Mesendoderm (in vitro differentiated cells): ENCODE results near the gene LIPT1.
A peak's percentile ranks its signal among the peaks of the same experiment; 100 is the strongest.

Experiments used
- DNase-seq: peaks from one replicate; pipeline ENCODE4 v3.0.0; 2013
- H2AK5ac ChIP-seq: 2 replicates; pipeline ENCODE4 v1.6.1; 2013; ENCODE audit warnings: low read length, inconsistent platforms
- H2BK120ac ChIP-seq: 2 replicates; pipeline ENCODE4 v1.6.1; 2013; ENCODE audit warnings: low read depth, mild to moderate bottlenecking, low read length, moderate library complexity, mixed read lengths
- H2BK15ac ChIP-seq: replicated peaks from 2 replicates; pipeline ENCODE4 v1.6.1; 2013; ENCODE audit warnings: low read depth, mild to moderate bottlenecking, moderate library complexity
- H2BK5ac ChIP-seq: 2 replicates; pipeline ENCODE4 v1.6.1; 2013; ENCODE audit warnings: low read length, inconsistent platforms
- H3K18ac ChIP-seq: 2 replicates; pipeline ENCODE4 v1.6.1; 2013; ENCODE audit warnings: mild to moderate bottlenecking, low read length, mixed read lengths
- H3K23ac ChIP-seq: one replicate; pipeline ENCODE4 v1.6.1; 2013; ENCODE audit warnings: low read length
- H3K27ac ChIP-seq: 2 replicates; pipeline ENCODE4 v1.5.1; 2013; ENCODE audit warnings: low read depth, mild to moderate bottlenecking, inconsistent platforms, low read length, moderate library complexity
- H3K27me3 ChIP-seq: 2 replicates; pipeline ENCODE4 v1.6.1; 2013; ENCODE audit warnings: low read length, control low read depth, mild to moderate bottlenecking, inconsistent platforms; ENCODE audit not compliant: insufficient read depth, poor library complexity
- H3K36me3 ChIP-seq: 2 replicates; pipeline ENCODE4 v1.6.1; 2013; ENCODE audit warnings: low read length, inconsistent platforms; ENCODE audit not compliant: control insufficient read depth, insufficient read depth
- H3K4ac ChIP-seq: one replicate; pipeline ENCODE4 v1.6.1; 2013; ENCODE audit warnings: low read depth, mild to moderate bottlenecking, low read length, moderate library complexity
- H3K4me1 ChIP-seq: 2 replicates; pipeline ENCODE4 v1.6.1; 2013; ENCODE audit warnings: low read depth, low read length, inconsistent platforms; ENCODE audit not compliant: control insufficient read depth
- H3K4me2 ChIP-seq: 2 replicates; pipeline ENCODE4 v1.6.1; 2013; ENCODE audit warnings: low read length
- H3K4me3 ChIP-seq: 2 replicates; pipeline ENCODE4 v1.5.1; 2013; ENCODE audit warnings: mild to moderate bottlenecking, low read length
- H3K56ac ChIP-seq: one replicate; pipeline ENCODE4 v1.6.1; 2013; ENCODE audit warnings: low read length
- H3K79me1 ChIP-seq: 2 replicates; pipeline ENCODE4 v1.6.1; 2013; ENCODE audit warnings: low read length, inconsistent platforms
- H3K79me2 ChIP-seq: 2 replicates; pipeline ENCODE4 v1.6.1; 2013; ENCODE audit warnings: mild to moderate bottlenecking, low read length; ENCODE audit not compliant: control insufficient read depth, insufficient read depth
- H3K9ac ChIP-seq: 2 replicates; pipeline ENCODE4 v1.6.1; 2013; ENCODE audit warnings: low read length, inconsistent platforms
- H4K5ac ChIP-seq: one replicate; pipeline ENCODE4 v1.6.1; 2013; ENCODE audit warnings: low read length
- H4K8ac ChIP-seq: one replicate; pipeline ENCODE4 v1.6.1; 2013; ENCODE audit warnings: low read depth, mild to moderate bottlenecking, control low read depth, low read length, moderate library complexity
- WGBS: extraction: QIAGEN DNeasy Blood & Tissue Kit; methylation state at CpG from one replicate; pipeline ENCODE4 v1.1.7; 2013; ENCODE audit warnings: low lambda C conversion rate, missing lambda C conversion rate; ENCODE audit not compliant: insufficient coverage; ENCODE audit errors: extremely low coverage; 5-methylcytosine and 5-hydroxymethylcytosine counted together

The LIPT1 gene

DNA sequence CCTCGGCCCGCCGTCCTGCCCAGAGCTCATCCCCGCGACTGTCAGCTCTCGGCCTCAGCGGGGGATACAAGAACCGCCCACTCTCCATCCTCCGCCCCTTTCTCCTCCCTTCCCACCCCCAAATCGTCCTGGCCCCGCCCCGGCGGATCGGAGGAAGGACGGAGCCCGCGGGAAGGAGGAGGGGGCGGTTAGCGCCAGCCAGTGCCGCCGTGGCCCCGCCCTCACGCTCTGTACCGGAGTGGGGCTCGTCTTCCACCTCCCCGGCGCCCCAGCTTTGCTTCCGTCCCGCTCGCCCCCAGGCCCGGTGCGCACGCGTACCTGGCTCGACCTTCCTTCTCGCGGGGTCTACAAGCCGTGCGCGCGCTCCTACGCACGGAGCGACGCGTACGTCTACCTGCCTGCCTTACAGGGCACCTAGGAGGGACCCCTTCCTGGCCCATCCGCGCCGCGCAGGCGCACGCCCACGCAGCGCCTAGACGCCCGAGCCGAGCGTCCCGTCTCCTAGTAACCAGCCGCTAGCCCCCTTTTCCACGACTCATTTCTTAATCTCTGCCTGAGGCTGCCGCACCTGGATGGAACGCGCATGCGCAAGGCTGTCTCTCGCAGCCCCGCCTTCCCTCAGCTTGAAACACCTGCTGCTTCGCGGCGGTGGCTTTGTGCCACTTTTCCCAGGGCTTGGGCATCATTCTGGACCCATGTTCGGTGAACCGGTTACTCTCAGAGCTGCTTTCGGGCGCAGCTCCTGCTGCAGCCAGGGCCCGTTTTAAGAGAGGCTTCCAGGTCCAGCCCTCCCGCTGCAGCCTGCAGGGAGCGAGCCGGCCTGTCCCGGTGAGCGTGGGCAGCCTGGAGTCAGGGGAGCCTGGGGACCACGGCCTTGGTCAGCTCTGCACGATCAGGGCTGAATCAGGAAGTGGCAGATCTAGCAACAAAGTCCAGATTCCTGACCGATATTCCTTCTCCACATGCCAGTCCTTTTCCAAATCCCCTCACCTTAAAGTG lies 13.4 kb upstream of the LIPT1 start, which contains the start of gene C2orf15:
C2orf15 (plus strand) TSS at position 598 of the 999 bp plus-strand sequence. CDS start 8,852 bp downstream, outside the sequence.
- Histone ChIP-seq H3K56ac (peak within 1 kb of the TSS; percentile 90), H3K4ac (no peak within 1 kb of the TSS), H4K5ac (no peak within 1 kb of the TSS), H3K18ac (no peak within 1 kb of the TSS), H3K27me3 (no peaks in the 10 kb centered on the region), H3K9ac (peak within 1 kb of the TSS; percentile 78), H3K4me1 (no peaks in the 10 kb centered on the region), H3K79me1 (no peaks in the 10 kb centered on the region), H2BK5ac (no peak within 1 kb of the TSS), H4K8ac (no peak within 1 kb of the TSS), H3K23ac (no peak within 1 kb of the TSS), H3K4me2 (peak within 1 kb of the TSS; percentile 66), H2BK15ac (no peak within 1 kb of the TSS), H2AK5ac (no peak within 1 kb of the TSS), H2BK120ac (no peak within 1 kb of the TSS), H3K79me2 (no peaks in the 10 kb centered on the region), H3K36me3 (no peaks in the 10 kb centered on the region), H3K4me3 (peak within 1 kb of the TSS; percentile 70), H3K27ac (peak within 1 kb of the TSS; percentile 45)
- DNase-seq: peak; percentile 96
- WGBS: no CpG with 5 or more reads among the region's 84 CpGs

DNA sequence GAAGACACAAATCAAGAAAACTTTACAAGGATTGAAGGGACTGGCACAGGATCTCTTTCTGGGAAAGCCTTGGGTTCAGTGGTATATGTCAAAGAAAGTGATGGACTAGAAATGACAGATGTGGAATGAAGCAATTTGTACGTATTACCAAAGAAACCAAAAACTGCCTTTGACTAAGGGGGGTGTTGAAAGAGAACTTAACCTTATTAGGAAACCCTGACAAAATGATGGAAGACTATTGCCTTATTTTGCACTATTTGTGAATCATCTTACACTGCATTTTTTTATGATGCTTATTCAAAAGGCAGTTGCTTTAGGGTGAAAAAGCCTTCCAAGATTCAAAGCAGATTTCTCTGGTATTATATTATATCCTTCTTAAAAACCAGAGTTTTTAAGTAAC lies 4.1 kb upstream of the LIPT1 start:
- no peak overlapping the region for H4K5ac ChIP-seq
- no peak overlapping the region for H3K9ac ChIP-seq
- H2BK5ac ChIP-seq: no peak overlapping the region
- H3K27me3 ChIP-seq: no peaks in the 10 kb centered on the region
- H3K4ac ChIP-seq: no peak overlapping the region
- no peak overlapping the region for H3K18ac ChIP-seq
- no peaks in the 10 kb centered on the region for H3K36me3 ChIP-seq
- H3K79me2 ChIP-seq: no peaks in the 10 kb centered on the region
- H3K56ac ChIP-seq: no peak overlapping the region
- no peaks in the 10 kb centered on the region for H3K79me1 ChIP-seq
- no peak overlapping the region for H3K27ac ChIP-seq
- H2AK5ac ChIP-seq: no peak overlapping the region
- no peak overlapping the region for H2BK15ac ChIP-seq
- H3K4me3 ChIP-seq: no peak overlapping the region
- H3K23ac ChIP-seq: no peak overlapping the region
- peaks cover 2% of the 10 kb centered on the region for H3K4me1 ChIP-seq
- WGBS: no CpG with 5 or more reads among the region's 1 CpG
- DNase-seq: no peak
- no peak overlapping the region for H4K8ac ChIP-seq
- H3K4me2 ChIP-seq: no peak overlapping the region
- no peak overlapping the region for H2BK120ac ChIP-seq

DNA sequence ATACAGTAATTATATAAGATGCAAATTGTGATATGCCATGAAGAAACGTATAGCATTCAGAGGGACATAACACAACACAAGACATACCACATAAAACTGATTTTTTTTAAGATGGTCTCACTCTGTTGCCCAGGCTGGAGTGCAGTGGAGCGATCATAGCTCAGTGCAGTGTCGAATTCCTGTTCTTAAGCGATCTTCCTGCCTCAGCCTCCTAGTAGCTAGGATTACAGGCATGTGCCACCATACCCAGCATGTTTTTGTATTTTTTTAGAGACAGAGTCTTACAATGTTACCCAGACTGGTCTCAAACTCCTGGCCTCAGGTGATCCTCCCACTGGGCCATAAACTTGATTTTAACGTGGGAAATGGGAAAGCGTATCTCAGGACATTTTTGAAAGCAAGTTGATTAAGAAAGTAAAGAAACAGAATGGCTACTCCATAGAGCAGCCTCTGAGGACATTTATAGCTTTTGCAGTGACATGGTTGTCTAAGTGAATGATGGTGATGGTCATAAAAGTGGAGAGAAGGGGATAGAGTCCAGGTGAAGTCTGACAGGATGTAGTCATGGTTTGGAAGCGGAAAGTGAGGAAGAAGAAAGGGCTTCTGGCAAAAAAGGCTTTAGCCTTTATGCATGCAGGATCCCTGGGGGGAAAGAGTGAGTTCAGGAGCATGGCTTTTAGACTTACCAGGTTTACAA lies 2.4 kb upstream of the LIPT1 start:
- H3K4me3 ChIP-seq: no peak overlapping the region
- H3K4me1 ChIP-seq: peaks cover 5% of the 10 kb centered on the region
- H3K4ac ChIP-seq: no peak overlapping the region
- H3K36me3 ChIP-seq: no peaks in the 10 kb centered on the region
- no peak overlapping the region for H3K9ac ChIP-seq
- H3K18ac ChIP-seq: no peak overlapping the region
- no peak overlapping the region for H4K5ac ChIP-seq
- WGBS: no CpG with 5 or more reads among the region's 7 CpGs
- no peak overlapping the region for H2BK5ac ChIP-seq
- H3K27me3 ChIP-seq: no peaks in the 10 kb centered on the region
- H3K79me2 ChIP-seq: no peaks in the 10 kb centered on the region
- H3K79me1 ChIP-seq: peaks cover 3% of the 10 kb centered on the region
- H2AK5ac ChIP-seq: no peak overlapping the region
- H2BK120ac ChIP-seq: no peak overlapping the region
- H3K27ac ChIP-seq: no peak overlapping the region
- no peak overlapping the region for H4K8ac ChIP-seq
- no peak overlapping the region for H3K4me2 ChIP-seq
- no peak overlapping the region for H3K56ac ChIP-seq
- DNase-seq: no peak
- H3K23ac ChIP-seq: no peak overlapping the region
- no peak overlapping the region for H2BK15ac ChIP-seq

DNA sequence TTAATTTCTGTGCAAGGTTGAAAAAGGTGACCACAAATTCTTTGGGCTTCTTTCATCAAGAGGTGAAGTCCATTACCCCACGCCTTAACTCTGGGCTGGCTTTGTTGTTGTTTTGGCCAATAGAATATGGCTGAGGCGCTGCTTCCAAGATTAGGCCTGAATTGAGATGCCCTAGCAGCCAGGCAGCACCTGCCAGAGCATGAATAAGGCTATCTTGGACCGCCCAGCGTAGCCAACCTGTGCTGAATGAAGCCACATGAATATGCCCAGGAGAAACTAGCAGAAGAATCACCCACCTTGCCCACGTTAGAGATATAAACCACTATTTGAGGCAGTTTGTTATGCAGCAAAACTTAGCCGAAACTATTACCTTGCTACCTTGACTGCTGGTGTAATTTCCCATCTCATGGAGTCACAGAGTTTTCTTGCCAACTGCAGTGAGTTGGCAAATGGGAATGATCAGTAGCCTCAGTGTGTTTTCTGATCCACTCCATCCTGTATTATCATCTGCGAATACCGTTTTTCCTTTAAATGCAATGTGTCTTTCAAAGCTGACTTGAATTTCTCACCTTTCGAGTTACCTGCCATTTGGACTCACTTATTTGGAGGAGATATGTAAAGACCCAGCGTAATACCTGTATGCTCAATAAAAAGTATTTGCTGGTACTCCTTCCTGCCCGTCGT lies 704 bp upstream of the LIPT1 start:
- H3K79me1 ChIP-seq: peaks cover 3% of the 10 kb centered on the region
- no peak overlapping the region for H4K8ac ChIP-seq
- H2BK5ac ChIP-seq: no peak overlapping the region
- no peak overlapping the region for H3K18ac ChIP-seq
- WGBS: no CpG with 5 or more reads among the region's 12 CpGs
- H3K23ac ChIP-seq: no peak overlapping the region
- H2BK120ac ChIP-seq: no peak overlapping the region
- H3K4me2 ChIP-seq: peak overlapping the region; percentile 63
- H3K4me1 ChIP-seq: peaks cover 5% of the 10 kb centered on the region
- H3K56ac ChIP-seq: peak overlapping the region; percentile 85
- no peak overlapping the region for H3K27ac ChIP-seq
- no peaks in the 10 kb centered on the region for H3K79me2 ChIP-seq
- no peak overlapping the region for H2AK5ac ChIP-seq
- no peaks in the 10 kb centered on the region for H3K27me3 ChIP-seq
- no peak overlapping the region for H2BK15ac ChIP-seq
- H3K36me3 ChIP-seq: no peaks in the 10 kb centered on the region
- H3K4me3 ChIP-seq: peak overlapping the region; percentile 59
- no peak for DNase-seq
- no peak overlapping the region for H3K4ac ChIP-seq
- H3K9ac ChIP-seq: peak overlapping the region; percentile 77
- no peak overlapping the region for H4K5ac ChIP-seq

DNA sequence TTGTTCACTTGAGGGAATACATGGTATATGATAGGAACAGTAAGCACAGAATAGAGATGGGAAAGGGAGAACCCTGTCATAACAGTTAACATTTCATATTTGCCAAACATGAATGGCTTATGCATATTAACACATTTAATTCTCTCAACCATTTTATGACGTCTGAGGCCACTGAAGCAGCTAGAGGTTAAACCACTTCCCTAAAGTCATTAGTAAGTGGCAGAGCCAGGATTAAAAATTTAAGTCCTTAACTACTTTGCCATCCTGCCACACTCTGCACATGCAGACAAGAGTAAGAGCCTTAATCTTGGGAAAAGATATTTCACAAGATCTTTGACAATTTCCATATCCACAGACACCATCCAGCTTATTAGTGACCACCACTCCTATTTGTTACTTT lies 2.1 kb downstream of the LIPT1 start:
- Histone ChIP-seq H3K56ac (no peak overlapping the region), H3K36me3 (no peaks in the 10 kb centered on the region), H3K79me1 (peaks cover 3% of the 10 kb centered on the region), H3K4me3 (no peak overlapping the region), H4K5ac (no peak overlapping the region), H2BK5ac (no peak overlapping the region), H2BK120ac (no peak overlapping the region), H2BK15ac (no peak overlapping the region), H3K4me2 (no peak overlapping the region), H2AK5ac (no peak overlapping the region), H4K8ac (no peak overlapping the region), H3K23ac (no peak overlapping the region), H3K9ac (no peak overlapping the region), H3K18ac (no peak overlapping the region), H3K4me1 (peaks cover 5% of the 10 kb centered on the region), H3K27ac (no peak overlapping the region), H3K4ac (no peak overlapping the region), H3K79me2 (no peaks in the 10 kb centered on the region), H3K27me3 (no peaks in the 10 kb centered on the region)
- WGBS: no CpG with 5 or more reads among the region's 1 CpG
- DNase-seq: no peak
